GM21737 (cell line): ENCODE measurements around the gene ZNF554.

ENCODE experiments used
- ATAC-seq: cut with Tn5 transposase; IDR thresholded peaks from one replicate; pipeline ENCODE4 v1.9.1; 2021; ENCODE audit warnings: mild to moderate bottlenecking, moderate library complexity; ENCODE audit not compliant: unreplicated experiment

ZNF554 gene

DNA sequence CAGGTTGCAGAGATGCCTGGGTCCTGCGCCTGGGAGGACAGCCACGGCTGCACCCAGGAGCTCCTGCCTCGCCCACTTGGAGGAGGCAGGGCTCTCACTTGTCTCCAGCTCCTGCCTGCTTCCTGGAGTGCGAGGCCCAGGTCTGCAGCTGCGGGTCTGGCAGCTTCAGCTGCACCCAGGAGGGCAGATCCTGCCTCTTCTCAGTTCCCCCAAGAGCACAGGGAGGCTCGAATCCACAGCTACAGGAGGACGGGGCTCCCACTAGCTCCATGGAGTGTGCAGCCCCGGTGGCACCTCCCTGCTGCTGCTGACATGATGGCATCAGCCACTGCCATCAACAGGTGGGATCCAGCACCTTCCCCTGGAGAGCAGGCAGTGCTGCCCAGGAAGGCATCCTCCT lies 4.5 kb downstream of the ZNF554 start:
- ATAC-seq, result no peak

DNA sequence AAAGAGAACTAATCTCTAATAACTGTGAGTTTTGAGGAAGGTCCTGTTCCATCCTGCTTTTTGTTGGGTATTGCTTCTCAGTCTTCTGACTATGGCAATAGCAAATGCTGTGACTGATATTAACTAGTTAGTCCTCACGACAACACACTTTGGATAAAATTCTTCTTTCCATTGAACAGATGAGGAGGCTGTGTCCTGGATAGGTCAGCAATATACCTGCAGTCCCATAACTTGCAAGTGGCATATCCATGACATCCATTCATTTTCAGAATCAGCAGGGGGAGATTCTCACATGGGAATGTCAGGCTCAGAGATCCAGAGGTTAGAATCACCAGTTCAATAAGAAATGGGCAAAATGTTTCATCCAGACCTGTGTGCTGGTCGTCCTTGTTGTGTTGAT lies 7.4 kb downstream of the ZNF554 start:
- ATAC-seq, result no peak

DNA sequence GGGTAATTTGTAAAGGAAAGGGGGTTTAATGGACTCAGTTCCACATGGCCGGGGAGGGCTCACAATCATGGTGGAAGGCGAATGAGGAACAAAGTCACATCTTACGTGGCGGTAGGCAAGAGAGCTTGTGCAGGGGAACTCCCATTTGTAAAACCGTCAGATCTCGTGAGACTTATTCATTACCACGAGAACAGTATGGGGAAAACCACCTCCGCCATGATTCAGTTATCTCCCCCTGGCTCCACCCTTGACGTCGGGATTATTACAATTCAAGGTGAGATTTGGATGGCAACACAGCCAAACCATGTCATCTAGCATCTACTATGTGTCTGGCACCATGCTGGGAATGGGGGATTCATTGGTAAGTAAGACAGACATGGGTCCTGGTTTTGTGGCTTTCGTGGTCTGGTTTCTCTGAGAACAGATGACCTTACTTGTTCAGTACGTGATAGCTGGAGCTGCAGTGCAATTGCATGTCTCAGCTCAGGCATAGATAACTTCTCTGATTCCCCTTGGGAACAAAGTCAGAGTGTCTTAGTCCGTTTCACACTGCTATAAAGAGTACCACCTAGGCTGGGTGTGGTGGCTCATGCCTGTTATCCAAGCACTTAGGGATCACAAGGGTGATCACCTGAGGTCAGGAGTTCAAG lies 8.3 kb downstream of the ZNF554 start:
- no peak for ATAC-seq

DNA sequence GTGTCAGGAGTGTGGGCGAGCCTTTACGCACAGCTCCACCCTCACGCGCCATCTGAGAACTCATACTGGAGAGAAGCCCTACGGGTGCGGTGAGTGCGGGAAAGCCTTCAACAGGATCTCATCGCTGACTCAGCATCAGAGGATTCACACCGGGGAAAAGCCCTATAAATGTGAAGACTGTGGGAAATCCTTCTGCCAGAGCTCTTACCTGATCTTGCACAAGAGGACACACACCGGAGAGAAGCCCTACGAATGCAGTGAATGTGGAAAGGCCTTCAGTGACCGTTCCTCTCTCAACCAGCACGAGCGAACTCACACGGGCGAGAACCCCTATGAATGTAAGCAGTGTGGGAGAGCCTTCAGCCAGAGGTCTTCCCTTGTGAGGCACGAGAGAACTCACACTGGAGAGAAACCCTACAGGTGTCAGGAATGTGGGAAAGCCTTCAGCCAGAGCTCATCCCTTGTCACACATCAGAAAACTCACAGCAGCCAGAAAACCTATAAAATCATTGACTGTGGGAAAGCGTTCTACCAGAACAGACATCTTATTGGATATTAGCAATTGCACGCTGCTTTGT lies 14.7 kb downstream of the ZNF554 start:
- no peak for ATAC-seq

DNA sequence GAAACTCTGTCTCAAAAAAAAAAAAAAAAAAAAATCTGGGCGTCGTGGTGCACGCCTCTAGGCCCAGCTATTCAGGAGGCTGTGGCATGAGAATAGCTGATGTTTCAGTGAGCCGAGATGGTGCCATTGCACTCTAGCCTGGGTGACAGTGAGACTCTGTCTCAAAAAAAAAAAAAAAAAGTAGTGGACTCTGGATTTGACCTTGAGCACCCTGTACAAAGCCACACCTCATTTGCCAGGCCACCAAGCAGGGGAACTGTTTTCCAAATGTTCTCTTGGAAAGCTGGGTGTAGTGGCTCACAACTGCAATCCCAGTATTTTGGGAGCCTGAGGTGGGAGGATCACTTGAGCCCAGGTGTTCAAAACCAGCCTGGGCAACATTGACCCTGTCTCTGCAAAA lies 17.8 kb downstream of the ZNF554 start:
- ATAC-seq, result no peak

DNA sequence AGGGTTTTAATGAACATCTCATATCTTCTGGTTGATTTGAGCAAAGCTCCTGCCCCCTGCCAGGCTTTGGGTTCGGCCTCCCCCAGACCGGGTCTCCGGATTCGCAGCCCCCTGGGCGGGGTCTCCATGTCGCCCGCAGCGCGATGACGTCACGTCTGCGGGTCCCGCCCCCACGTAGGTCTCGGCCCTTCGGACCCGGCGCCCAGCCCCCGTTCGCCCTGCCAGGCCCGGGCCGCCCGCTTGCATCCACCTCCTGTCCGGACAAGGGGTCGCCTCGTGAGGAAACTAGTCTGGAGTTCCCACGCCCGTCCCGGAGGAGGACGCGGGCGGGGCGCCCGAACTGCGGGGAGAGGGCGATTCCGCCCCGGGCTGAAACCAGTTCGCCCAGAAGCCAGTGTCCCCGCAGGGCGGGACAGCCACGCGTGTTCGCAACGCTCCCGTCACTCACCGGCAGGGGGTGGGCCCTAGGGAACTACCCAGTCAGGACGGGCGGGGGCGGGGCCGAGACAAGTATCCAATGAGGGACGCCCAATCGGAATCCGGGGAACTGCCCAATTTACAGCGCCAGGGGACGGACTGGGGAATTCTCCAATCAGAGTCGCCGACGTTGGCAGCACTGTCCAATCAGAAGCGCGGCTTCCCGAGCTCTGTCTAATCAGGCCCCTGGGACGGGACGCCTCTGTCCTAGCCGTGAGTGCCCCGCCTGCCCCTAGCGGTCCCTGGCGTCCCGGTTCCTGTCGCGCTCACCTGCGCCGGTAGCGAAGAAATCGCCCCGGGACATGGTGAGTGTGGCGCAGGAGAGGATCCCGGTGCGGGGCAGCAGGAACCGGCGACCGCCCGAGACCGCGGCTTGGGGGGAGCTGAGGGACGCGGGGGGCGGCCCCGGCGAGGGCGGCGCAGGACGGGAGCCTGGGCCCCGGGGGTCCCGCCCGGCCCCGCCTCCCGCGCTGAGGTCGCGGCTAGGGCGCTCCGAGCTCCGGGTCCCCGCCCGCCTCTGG lies 21.4 kb downstream of the ZNF554 start, which contains the start of gene ZNF555:
TSS of gene ZNF555 (plus strand) at position 682 of the 998 bp plus-strand sequence. CDS start at position 780, 98 bp downstream.
- ATAC-seq, result peak; percentile 90

DNA sequence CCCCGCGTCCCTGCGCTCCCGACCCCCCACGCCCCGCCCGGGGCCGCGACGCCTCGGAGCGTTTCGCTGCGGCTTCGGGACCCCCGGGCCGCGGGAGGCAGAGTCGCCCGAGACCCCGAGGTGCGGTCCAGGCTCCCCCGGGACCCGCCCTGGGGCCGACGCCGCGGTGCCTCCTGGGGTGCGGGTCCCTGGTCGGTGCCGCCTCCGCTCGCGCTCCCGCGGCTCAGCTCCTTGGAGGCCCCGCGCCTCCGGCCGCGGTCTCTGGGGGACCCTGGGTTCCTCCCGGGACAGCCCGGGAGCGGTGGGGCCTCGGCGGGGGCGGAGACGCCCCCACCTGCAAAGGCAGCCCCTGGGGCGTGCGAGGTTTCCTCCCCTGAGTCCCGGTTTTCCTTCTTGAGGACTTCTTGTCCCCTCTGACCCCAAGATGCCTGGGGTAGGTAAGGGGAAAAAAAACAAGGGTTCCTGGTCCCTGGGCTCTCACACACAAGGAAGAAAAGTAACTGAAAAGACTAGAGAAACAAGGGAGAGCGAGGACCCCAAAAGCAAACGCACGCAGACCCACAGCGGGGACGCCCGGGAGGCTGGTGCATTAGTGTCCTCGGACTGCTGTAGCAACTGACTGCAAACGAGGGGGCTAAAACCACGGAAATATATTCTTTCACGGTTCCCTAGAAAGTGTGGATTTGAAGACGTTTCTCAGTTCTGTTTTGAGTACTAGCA lies 22.3 kb downstream of the ZNF554 start:
- peak; percentile 8 for ATAC-seq

DNA sequence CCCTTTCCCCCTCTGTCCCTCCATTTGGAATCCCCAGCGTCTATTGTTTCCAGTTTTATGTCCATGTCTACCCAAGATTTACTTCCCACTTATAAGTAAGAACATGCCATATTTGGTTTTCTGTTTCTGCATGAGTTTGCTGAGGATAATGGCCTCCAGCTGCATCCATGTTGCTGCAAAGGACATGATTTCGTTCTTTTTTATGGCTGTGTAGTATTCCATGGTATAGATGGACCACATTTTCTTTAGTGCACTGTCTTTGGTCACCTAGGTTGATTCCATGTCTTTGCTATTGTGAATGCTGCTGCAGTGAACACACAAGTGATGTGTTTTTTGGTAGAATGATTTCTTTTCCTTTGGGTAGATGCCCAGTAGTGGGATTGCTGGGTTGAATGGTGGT lies 25.4 kb downstream of the ZNF554 start:
- no peak for ATAC-seq

DNA sequence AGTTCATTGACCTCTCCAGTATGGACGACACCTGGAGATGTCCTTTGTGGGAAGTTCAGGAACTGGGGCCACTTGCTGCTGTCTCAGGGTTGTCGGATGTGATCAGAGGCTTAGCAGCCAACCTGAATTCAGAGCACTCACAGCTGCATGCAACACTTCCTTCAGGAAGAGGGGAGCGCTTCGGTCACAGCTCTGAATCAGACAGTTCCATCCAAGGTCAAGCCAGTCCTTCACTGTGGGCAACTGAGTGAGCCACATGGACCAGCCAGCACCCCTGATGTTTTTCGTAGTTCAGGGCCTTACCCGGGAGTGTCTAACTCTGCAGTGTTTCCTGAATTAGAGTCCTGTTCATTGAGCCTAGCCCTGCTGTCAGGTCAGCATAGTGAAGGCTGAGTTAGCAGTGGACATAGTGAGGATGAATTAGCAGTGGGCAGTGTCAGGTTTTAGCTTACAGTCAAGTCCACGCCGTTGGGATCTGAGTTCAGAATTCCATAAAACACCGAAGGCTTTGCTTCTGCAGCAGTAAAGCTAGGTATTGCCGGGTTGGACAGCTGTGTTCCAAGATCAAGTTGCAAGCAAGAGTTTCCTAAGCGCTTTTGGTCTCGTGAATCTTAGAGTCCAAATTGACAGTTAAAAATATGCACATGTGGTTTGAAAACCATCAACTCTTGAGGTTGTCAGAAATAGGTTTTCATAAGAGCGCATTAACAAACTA lies 26.7 kb downstream of the ZNF554 start:
- no peak for ATAC-seq

DNA sequence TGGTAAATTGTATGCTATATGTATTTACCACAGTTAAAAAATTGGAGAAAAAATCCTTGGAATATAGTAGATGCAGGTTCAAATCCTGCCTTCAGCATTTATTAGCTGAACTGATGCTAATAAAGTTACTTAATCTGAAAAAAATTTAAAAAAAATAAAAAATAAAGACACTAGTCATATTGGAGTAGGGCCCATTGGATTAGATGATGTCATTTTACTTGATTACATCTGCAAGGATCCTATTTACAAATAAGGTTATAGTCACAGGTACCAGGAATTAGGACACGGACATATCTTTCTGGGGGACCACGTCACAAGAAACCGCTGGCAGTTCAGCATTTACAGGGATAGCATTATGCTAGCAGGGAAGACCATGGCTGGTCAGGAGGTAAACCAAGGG lies 27.8 kb downstream of the ZNF554 start:
- no peak for ATAC-seq

DNA sequence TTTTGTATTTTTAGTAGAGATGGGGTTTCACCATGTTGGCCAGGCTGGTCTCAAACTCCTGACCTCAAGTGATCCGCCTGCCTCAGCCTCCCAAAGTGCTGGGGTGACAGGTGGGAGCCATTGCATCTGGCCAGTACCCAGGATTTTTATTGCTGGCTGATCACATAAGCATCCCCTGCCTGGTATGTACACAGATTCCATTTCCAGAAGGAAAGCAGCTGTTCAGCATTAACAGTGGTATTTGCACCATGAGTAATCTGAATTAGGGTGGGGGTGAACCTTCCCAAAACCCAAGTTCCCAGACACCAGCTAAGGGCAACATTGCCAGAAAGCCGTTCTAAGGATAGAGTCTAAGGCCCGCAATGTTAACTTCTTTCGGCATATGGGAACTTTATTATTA lies 28.9 kb downstream of the ZNF554 start:
- ATAC-seq, result no peak

DNA sequence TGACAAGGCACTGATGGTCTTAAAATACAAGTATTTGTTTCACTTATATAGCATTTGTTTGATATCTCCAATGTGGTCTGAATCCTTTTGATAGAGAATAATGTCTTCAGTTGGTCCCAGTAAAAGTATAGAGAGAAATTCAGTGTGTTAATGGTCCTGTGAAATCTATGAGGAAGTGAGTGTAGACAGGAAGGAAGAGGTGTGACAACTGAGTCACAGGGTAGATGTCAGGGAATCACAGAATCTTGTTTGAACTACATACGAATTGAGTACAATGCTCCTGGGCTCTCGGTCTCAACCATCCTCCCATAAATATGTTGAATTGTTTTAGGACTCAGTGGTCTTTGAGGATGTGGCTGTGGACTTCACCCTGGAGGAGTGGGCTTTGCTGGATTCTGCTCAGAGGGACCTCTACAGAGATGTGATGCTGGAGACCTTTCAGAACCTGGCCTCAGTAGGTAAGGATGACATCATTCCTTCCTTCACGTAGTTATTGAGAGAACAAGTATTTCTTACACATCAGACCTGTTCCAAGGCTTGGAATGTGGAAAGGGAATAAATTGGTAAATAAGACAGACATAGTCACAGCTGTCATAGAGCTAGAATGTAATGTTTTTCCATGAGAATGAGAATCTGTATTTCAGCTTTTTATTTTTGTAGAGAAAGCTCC lies 30.7 kb downstream of the ZNF554 start:
- ATAC-seq, result no peak

DNA sequence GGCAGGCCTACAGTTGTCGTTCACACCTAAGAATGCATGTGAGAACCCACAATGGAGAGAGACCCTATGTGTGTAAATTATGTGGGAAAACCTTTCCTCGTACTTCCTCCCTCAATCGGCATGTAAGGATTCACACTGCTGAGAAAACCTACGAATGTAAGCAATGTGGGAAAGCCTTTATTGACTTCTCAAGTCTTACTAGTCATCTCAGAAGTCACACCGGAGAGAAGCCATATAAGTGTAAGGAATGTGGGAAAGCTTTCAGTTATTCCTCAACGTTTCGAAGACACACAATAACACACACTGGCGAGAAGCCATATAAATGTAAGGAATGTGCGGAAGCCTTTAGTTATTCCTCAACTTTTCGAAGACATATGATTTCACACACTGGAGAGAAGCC lies 32.9 kb downstream of the ZNF554 start:
- ATAC-seq, result no peak

DNA sequence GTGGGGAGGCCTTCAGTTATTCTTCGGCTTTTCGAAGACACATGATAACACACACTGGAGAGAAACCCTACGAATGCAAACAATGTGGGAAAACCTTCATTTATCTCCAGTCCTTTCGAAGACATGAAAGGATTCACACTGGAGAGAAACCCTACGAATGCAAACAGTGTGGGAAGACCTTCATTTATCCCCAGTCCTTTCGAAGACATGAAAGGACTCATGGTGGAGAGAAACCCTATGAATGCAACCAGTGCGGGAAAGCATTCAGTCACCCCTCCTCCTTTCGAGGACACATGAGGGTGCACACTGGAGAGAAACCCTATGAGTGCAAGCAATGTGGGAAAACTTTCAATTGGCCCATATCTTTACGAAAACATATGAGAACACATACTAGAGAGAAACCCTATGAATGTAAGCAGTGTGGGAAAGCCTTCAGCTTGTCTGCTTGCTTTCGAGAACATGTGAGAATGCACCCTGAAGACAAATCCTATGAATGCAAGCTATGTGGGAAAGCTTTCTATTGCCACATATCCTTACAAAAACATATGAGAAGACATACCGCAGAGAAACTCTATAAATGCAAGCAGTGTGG lies 33.4 kb downstream of the ZNF554 start:
- no peak for ATAC-seq

DNA sequence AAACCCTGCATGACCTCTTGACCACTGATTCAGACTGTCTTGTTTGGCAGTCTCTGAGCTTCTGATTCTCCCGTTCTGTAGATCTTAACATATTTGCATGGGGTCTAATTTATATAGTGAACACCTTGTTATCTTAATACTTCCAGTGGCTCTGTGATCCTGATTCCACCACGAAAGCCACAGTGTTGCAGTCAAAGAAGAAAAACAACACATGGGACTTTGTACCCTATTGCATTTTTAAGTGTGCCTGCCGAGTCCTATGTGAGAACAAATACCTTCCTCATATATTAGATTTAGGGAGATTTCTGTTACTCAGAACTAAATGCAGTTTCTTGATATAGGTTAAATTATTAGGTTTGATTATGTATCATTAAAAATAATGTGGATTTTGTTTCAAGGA lies 35.2 kb downstream of the ZNF554 start:
- no peak for ATAC-seq

DNA sequence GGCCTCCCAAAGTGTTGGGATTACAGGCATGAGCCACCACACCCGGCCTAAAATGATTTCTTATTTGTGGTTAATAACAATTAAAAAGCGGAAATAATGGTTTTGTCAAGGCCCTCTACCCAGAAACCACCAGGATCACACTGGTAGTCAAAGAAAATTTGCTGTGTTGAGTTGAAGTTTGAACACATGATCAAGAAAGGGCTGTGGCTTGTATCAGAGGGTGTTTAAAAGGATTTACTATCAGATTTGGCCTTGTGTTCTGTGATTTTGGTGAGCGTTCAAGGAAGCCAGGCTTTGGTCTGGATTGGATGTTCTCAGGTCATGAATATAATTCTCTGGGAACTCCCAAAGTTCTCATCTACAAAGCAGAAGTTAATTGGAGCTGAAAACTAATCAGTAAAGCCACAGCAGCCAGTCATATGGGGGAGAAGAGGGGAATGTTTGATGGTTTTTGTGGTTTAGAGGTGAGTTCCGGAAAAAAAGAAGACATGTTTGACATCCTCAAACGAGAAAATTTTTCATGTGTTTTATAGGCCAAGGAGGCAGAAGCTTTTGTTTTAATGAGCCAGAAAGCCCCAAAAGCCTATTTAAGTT lies 36.9 kb downstream of the ZNF554 start:
- ATAC-seq, result no peak

DNA sequence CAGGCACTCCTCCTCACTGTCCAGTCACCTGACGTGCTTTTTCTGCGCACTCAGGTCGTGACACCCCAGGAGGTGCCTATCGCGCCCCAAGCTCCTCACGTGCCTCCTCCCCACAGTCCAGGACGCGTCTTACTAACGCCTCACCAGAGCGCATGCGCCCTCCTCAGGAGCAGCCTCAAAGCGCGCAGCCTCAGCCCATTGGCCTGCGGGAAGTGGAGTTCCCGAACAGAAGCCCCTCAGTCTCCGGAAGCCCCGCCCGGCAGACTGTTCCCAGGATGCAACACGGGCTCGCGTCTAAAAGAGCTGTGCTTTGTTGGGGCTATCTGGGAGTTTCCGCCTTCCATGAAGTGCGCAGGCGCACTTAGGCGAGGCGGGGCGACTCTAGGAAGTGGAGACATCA lies 39.2 kb downstream of the ZNF554 start:
- no peak for ATAC-seq

DNA sequence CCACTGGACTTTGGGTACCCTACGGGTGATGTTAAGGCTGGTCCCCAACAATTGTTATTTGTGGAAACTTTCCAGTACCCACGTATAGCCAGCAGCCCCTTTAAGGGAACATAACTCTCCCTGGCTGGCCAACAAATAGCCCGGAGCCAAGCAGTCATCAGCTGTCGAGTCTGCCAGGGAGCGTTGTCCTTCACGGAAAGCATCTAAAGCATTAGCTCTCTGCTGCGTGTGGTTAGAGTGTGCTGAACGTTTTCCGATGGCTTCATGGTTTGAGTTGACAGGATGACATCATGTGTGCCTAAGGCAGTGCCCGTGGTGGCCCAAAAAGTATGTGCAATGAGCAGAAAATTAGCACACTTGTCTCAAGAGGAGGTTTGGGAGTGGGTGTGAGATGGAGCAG lies 44.1 kb downstream of the ZNF554 start:
- no peak for ATAC-seq
